SW 1271 (cell line): ENCODE measurements around the gene CAMTA1.

Experiments
- DNase-seq, 2 experiments: peaks; one replicate each; lab custom pipeline; 2025; lab: John Stamatoyannopoulos, UW

CAMTA1 gene

DNA sequence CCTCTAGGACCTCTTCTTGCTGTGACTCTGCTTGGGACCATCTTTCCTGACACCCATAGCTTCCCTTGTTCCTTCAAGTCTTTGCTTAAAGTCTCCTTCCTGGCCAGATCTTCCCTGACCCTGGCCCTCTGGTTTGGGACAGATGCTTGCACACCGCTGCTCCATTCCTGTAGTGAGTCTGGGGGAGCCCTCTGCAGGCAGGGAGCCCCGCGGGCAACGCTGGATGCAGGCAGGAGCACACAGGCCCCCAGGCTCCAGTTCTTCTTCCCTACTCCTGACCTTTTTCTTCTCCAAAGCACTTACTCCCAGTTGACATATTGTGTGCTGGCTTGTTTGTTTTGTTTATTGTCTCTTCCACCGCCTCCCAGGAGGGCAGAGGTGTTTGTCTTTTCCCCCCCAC, 413.4 kb downstream of the CAMTA1 start:
- no peak for DNase-seq

DNA sequence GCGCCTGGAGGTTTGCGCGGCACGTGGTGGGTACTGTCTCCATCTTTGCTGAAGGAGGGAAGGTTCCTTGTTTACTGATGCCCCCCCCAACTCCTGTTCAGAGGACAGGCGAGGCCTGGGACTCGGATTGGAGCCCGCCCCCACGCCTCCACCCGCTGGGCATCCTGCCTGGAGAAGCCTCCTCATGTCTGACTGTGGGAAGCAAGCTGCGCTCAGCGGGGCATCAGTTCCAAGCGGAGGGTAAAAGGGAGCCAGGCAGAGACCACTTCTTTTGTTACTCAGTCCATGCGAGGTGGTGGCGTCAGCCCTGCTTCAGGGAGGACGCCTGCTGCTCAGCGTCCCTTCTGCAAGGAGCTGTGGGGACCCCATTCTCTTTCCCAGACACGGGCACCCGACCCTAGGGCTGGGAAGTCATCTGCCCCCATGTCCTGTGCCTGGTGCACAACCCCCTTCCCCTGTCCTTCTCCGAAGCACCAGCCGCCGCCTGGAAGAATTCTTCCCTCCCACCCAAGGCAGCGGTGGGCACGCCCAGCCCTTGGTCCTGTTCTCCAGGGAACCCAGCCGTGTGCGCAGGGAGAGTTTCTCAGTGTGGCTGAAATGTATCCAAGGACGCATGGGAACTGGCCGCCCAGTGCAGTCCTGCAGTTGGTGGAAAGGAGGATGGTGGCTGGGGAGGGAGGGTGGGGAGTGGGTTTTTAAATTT, 414.0 kb downstream of the CAMTA1 start:
- no peak for DNase-seq

DNA sequence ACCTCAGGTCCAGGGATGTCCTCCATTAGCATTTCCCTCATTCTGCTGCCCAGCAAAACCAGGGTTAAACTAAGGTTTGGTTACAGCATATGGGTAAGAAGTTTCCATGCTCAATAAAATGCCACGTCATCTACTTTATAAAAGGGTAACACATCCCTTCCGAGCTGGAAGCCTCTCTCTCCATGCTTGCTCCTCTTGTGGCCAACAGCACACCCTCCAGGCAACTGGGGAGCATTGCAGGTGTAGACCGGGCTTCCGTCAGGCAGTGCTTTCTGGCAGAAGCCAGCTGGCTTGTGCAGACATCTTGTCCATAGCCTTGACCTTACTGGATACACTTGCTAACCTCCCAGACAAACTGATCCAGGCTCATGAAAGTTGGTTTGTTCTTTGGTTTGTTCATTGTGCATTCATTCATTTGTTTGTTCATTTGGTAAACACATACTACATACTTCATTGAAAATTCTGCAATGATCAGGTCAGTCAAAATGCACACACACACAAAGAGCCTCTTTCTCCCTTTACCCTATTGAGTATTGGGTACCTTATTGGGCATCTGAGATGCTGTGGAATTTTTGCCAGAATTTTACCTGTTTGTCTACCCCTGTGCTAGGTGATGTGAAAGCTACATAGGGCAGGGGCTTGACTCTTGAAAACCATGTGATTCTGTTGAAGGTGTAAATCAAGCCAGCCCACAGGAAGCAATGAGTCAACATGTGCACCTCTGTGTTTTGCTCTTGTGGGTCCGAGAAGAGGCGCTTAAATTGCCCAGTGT, 422.8 kb downstream of the CAMTA1 start:
- DNase-seq, result peak in 1 of 2 experiments; percentile 8

DNA sequence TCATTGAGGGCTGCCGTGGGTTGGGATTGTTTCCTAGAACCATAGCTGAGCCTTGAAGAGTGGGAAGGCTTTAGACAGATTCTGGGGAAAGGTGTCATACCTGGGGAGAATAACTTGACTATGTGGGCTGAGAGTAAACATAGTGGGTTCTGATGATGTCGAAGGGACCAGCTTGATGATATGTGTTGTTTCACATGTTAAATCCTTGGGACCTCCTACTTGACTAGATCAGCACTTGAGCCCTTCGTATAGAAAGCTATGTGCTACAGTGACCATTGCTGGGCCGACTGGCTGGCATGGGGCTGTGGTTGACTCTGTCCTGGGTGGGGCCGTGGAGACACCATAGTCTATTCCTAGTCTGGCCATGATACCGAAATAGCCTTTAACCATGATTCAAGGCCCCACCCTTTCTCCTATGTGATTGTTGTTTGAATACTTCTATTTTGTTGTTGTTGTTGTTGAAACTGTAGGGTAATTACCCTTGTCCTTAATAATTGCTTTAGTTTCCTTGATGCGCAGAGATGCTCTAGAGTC, 423.5 kb downstream of the CAMTA1 start:
- DNase-seq, result no peak

DNA sequence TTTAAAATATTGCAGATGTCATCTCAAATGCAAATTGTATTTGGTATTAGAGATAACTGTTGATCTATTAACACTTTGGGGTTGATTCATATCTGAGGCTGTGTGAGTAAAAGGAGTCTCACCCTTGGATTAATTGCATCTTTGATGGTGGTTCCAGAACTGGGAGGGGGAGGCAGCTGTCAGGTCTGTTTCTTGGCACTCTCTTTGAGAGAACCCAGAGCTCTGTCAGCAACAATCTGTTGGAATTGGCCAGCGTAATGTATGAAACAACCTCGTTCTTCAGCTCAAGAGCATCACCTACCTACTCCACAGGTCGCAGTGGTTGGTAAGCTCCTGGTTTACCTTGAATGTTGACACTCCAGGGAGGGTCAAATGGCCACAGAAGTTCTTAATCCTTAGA, 424.1 kb downstream of the CAMTA1 start:
- no peak for DNase-seq

DNA sequence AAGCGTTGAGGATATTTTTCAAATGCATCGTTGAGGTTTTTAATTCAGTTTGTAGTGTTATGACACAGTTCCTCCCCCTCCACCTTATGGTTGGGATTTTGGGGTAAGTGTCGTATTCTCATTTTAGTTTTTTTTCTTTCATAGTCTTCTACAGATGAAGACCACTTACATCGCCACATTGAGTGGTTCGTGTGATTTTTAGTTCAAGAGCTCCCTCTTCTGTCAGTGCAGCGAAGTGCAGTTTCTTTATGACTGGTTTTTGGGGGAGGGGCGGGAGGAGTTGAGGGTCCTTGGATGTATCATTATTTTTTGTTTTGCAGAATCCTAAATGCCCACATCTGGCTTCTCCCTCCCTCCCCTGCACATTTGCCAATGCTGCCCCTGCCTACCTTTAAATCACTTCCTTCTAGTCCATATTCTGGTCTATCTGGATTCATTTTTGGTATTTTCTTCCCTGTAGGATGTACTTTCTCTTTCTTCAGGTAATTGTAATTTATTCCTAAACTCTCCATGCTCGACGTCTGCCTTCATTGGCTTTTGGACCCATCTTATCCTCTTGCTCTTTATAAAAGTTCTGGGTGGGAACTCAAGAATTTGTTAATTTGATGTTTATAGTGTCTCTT, 433.1 kb downstream of the CAMTA1 start:
- DNase-seq, result peak in 1 of 2 experiments; percentile 6

DNA sequence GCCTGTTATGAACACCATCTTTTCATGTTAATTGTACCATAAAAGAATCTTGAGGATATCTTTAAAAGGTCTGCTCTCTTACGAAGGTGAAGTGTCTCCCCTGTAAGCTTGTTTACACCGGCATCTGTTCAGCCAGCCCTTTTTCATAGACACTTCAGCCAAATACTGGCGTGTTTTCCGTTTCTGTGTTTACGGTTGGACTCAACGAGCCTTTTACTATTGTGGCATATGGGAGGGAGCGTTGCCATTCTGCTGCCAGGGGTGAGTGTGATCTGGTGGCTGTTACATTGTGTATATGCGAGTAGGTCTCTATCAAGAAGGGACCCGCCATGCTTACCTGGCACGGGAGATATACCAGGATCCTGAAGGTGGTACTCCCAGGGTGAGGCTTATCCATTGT, 433.8 kb downstream of the CAMTA1 start:
- DNase-seq, result no peak

DNA sequence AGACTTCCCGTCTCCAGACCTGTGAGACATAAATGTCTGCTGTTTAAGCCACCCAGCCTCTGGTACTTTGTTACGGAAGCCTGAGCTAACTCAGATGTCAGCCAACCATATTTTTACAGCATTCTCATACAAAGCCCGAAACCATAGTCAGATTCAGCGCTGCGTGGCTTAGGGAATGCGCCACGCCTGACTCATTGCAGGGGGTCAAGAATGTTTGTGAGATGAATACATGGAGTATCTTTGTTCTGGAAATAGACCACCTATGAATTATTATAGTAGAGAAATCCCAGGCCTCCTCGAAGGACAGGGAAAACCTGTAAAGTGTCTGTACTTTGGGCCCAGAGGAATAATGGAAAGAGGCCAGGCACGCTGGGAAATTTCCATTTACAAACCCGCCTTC, 434.8 kb downstream of the CAMTA1 start:
- DNase-seq, result no peak

DNA sequence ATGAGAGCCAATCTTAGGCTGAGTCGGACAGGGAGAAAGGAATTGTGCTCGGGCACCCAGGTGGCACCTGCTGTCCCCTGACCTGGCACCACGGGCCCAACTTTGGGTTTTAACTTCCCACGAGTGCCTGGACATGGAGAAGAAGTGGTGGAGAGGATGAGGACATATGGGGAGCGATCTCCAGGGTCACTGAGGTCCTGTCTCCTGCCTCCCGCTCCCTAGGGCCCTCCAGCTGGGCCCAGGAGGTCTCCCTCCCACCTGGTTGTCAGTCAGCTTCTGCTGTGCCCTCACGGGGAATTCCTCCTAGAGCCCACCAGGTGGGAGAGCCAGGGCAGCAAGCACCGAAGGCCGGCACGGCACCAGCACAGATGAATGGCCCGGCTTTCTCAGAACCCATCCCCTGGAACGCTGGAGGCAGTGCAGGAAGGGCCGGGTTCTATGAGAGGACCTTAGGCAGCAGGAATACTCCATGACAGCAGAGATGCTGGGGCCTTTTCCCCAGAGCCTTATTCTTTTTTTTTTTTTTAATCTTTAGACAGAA, 435.5 kb downstream of the CAMTA1 start:
- no peak for DNase-seq

DNA sequence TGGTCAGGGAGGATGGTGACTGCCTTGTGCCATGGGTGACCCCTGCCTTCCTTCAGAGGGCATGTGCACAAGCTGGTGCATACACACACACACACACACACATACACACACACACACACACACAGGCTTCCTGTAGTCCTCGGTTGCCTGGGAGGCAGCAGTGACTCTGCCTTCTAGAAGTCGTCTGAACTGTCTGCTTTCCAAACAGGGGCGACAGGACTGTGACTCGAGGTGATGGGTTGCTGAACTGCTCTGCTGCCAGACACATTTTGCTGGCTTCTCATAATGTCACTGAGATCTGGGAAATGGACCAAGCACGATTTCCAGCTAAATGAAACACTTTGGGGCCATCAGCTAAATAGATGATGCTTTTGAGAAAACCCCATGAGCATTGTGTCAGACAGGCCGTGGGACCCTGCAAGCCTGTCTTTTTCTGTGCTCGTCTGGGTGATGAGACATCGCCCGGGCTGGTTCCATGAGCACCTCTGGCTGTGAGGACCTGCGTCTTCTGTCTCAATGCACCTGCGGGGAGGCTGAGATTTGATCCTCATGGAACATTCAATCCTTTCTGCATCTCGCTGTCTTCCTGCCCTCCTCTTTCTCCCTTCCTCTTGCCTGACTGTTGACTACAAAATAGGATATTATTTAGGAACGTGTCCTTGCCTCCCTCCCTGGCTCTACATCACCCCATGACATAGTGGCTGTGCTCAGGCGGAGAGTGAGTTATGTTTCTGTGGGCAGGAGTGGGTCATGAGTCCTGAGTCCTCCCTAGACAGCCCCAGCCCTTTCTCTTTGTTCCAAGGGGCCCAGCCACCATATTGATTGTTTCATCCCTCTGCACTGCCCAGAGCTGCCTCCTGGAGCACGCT, 436.8 kb downstream of the CAMTA1 start:
- DNase-seq, result no peak

DNA sequence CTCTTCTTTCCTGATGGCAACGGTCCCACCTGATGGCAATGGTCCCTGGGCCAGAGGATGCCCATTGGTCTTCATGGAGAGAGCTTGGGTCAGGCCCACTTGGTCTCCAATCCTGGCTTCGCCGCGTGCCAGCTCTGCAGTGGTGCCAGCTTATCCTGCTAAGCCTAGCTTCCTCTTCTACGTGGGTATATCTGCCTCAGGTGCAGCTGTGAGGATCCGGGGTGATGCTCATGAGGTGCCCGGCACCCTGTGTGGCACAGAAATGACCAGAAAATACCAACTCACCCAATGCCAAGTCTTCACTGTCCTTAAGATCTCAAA, 437.4 kb downstream of the CAMTA1 start:
- no peak for DNase-seq

DNA sequence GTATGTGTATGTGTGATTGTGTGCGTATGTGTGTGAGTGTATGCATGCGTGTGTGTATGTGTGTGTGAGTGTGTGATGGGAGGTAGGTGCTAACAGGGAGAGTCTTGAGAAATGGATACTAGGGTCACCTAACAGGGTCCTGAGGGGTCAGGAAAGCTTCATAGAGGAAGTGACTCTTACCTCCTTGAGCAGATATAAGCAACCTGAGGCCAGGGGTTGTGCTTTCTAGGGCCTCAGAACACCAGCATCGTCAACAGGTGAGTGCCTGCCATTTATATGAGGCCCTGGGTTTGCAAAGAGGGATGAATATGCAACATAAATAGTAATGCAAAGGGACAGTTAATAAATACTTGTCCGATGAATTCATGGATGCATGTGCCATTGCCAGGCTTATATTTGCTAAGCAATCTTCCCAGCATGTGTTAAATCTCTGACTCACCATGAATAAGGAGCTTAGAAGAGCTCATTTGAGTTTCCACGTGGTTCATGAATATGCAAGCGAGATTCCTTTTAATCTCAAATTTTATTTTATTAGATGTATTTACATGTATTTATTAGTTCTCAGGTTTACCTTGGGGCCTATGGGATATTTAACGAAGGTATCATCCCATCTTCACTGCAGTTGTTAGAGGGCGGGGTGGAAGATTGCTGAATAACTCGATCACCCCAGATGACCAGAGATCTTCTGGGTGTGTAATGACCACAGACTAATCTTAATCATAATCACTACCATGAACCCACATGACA, 438.3 kb downstream of the CAMTA1 start:
- no peak for DNase-seq

DNA sequence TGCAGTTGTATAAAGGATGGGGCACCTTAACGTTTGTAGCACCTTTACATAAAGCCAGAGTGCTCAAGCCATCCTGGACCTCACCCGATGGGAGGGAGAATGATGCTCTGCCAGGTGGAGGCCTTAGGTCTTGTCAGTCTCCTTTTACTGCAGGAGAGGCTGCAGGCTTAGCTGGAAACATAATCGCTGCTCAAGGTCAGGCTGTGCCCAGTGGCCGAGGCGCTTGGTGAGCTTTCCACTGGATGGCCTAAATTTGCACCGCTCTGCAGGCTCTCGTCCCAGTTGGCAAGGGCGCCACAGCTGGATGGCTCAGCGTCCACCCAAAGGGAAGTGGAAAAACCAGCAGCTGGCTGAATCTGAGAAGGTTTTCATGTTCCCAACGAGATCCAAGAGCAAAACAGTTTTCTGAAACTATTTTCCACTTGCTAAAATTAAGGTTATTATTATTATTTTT, 438.9 kb downstream of the CAMTA1 start:
- DNase-seq, result no peak

DNA sequence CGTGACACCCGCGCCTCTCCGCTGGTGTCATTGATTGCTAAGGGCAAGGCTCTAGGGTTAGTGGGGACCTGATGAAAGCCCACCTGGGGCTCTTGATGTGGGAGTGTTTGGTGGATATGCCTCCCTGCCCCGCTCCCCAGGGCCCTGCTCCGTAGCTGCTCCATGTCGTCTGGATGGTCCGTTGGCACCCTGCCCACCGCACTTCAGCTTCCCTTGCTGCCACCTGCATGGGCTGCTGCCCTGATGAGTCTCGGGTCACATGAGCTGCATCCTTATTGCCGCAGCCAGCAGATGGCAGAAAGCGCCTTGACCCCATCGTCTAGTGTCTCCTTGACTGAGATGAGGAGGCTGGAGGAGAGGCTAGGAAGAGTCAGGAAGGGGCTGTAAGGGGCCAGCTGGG, 439.4 kb downstream of the CAMTA1 start:
- DNase-seq, result no peak

DNA sequence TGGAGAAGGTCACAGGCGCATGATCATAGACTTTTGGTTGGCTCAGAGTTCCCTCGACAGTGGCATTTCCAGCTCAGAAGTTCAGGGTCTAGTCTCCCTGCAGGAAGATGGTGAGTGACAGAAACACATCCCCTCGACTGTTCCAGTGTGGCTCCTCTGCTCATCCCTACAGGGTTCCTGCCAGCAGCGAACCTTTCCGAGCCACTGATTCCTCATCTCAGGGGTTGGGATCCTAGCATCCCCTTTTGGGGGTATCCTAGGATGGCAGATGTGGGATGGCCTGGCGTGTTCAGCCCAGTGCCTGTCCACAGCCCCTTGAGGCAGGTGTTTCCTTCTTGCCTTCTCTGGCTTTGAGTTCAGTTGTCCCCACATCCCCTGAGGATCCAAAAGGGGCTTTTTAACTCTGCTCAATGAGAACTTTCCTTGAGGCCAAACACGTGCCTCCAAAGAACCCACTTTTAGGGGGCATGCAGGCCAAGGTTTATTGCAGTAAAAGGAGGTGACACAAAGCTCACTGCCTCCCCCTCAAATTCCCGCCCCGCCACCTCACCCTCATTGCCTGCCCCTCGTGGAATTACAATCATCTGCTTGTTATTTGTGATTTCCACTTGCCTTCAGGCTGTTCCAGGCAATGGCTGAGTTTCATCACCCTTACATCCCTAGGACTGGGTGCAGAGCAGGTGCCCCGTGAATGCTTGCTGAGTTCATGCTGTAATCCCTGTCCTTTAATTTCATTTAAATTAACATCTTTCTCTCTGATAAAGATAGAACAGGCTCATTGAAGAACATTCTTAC, 440.7 kb downstream of the CAMTA1 start:
- no peak for DNase-seq

DNA sequence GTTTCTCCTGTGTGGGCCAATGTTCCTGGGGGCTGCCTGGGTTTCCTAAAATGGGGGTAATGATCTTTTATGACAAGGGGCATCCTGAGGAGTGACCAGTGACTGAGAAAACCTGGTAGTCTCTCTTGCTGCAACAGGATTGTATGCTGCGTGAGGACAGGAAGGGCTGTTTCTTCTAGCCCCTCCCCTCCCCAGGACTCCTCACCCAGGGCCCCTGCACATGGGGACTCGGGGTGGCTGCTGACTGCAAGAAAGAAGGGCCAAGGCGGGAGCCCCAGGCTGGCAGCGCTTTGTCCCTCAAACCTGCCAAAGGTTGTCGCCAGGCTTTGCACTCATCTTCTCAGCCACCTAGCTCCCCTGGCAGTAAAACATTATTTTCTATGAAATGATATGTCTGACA, 442.4 kb downstream of the CAMTA1 start:
- DNase-seq, result no peak

DNA sequence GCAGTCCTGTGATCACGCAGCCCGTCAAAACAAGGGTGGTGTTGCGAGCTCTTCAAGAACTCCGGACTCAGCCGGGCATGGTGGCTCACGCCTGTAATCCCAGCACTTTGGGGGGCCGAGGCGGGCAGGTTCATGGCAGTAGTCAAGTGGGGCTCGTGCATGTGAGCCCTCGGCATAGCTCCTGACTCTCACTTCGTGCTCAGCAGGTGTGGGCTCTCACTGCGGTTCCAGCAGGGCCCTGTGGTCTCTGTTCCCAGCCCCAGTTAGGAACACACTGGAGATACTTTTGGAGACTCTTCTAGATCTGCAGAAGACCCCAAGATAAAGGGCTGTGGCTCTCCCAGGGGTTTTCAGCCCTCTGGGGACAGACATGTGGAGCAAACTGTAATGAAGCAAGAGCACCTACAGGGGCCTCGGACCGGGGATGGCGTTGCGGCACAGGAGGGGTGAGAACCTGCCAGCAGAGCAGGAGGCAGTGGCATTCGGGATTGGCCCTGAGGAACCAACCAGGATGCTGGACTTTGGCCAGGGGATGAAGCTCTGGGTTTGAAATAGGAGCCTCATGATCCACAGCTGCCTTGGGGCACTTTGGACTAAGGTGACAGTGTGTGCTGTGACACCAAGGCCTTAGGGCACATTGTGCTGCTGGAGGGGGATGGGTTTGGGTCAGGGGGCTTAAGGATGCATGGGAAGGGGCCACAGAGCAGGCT, 443.2 kb downstream of the CAMTA1 start:
- no peak for DNase-seq

DNA sequence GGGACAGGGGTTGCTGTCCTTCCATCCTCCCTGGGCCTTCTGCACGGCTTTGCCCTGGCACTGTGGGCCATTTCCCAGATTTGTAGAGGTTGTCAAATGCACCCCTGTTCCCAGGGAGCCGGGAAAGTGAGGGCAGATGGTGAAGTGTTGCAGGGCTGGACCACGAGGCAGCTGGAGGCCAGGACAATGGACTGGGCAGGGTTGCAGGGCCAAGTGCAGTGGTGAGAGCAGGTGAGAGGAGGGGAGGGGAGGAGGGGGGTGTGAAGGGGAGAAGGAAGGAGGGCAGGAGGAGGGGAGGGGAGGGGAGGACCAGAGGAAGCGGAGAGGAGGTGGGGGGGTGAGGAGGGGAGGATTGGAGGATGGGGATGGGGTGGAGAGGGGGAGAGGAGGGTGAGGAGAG, 443.9 kb downstream of the CAMTA1 start:
- no peak for DNase-seq
